ENCODE data around the gene MINDY4.

DNA sequence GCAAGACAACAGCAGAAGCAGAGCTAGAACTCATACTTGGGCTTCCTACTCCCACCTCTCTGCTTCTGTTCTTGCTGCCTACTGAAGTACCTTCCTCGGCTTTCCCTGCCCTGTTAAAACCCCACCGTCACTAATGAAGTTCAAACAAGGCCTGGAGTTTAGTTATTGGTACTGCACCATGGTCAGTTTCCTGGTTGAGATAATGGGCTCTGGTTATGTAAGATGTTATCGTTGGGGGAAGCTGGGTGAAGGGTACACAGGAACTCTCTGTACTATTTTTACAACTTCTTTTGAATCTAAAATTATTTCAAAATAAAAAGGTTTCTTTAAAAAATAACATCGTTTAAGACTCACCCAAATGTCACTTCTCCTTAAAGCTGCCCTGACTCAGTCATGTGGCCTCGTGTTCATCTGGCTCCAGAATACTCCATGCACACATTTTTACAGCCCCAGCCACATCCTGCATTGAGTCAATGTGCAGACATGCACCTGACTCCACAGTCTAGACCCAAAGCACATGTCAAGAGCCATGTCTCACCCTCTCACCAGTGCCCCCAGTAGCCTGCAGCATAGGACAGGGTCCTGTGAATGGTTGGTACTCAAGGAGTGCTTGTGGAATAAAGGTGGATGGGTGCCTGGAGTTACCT is 103.6 kb downstream of the MINDY4 start:
- TF ChIP-seq, protein P1, sequence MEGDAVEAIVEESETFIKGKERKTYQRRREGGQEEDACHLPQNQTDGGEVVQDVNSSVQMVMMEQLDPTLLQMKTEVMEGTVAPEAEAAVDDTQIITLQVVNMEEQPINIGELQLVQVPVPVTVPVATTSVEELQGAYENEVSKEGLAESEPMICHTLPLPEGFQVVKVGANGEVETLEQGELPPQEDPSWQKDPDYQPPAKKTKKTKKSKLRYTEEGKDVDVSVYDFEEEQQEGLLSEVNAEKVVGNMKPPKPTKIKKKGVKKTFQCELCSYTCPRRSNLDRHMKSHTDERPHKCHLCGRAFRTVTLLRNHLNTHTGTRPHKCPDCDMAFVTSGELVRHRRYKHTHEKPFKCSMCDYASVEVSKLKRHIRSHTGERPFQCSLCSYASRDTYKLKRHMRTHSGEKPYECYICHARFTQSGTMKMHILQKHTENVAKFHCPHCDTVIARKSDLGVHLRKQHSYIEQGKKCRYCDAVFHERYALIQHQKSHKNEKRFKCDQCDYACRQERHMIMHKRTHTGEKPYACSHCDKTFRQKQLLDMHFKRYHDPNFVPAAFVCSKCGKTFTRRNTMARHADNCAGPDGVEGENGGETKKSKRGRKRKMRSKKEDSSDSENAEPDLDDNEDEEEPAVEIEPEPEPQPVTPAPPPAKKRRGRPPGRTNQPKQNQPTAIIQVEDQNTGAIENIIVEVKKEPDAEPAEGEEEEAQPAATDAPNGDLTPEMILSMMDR (conservative IDR thresholded peaks at IDR 0.05; ENCODE audit: low read depth, low read length), result no peak
- no peak for TF ChIP-seq EZH2phosphoT487 (IDR thresholded peaks at IDR 0.05; ENCODE audit: borderline replicate concordance, low read length)

Measured in PC-3 (cell line).